ENCODE measurements around the gene POLR2J. TPM values are rescaled to one million over a fixed set of nuclear protein-coding genes. Genes with fewer than 3 reads are reported as not detected.
A peak's percentile ranks its signal among the peaks of the same experiment; 100 is the strongest.

Gene POLR2J
- total RNA-seq, 1 donor from 2014 or later = 28.4 TPM

DNA sequence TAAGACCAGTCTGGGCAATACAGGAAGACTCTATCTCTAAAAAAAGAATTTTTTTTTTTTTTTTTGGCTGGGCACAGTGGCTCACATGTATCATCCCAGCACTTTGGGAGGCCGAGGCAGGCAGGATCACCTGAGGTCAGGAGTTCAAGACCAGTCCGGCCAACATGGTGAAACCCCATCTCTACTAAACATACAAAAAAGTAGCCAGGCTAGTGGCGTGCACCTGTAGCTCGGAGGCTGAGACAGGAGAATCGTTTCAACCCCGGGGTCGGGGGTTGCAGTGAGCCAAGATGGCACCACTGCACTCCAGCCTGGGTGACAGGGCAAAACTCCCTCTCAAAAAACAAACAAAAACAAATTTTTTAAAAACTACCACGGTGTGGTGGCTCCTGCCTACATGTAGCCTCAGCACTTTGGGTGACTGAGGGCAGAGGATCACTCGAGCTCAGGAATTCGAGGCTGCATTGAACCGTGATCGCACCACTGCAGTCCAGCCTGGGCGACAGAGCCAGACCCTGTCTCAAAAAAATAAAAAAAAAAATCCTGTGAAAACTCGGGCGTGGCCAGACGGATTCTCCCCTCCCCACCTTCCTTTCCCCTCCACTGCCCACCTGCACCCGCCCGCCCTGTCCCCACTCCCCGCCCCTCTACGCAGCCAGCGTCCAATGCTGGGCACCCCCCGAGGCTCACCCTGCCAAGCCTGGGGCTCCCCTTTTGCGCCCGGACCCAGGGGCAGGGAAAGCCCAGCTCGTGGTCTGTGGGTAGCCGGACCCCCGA, 46.1 kb downstream of the POLR2J start:
- Mint-ChIP-seq H3K27me3 (ENCODE audit: unreplicated experiment) (peaks cover 13% of the 10 kb centered on the region), H3K36me3 (ENCODE audit: unreplicated experiment) (no peaks in the 10 kb centered on the region), H3K4me1 (ENCODE audit: low read depth, unreplicated experiment) (peaks cover 17% of the 10 kb centered on the region), H3K4me3 (ENCODE audit: unreplicated experiment) (peak overlapping the region; percentile 64), H3K27ac (ENCODE audit: unreplicated experiment) (no peak overlapping the region), H3K9me3 (ENCODE audit: unreplicated experiment) (peaks cover 7% of the 10 kb centered on the region)
- no peak for DNase-seq
- TF ChIP-seq, protein P1, sequence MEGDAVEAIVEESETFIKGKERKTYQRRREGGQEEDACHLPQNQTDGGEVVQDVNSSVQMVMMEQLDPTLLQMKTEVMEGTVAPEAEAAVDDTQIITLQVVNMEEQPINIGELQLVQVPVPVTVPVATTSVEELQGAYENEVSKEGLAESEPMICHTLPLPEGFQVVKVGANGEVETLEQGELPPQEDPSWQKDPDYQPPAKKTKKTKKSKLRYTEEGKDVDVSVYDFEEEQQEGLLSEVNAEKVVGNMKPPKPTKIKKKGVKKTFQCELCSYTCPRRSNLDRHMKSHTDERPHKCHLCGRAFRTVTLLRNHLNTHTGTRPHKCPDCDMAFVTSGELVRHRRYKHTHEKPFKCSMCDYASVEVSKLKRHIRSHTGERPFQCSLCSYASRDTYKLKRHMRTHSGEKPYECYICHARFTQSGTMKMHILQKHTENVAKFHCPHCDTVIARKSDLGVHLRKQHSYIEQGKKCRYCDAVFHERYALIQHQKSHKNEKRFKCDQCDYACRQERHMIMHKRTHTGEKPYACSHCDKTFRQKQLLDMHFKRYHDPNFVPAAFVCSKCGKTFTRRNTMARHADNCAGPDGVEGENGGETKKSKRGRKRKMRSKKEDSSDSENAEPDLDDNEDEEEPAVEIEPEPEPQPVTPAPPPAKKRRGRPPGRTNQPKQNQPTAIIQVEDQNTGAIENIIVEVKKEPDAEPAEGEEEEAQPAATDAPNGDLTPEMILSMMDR (IDR thresholded peaks at IDR 0.05; ENCODE audit: partially characterized antibody, unreplicated experiment) = no peak

DNA sequence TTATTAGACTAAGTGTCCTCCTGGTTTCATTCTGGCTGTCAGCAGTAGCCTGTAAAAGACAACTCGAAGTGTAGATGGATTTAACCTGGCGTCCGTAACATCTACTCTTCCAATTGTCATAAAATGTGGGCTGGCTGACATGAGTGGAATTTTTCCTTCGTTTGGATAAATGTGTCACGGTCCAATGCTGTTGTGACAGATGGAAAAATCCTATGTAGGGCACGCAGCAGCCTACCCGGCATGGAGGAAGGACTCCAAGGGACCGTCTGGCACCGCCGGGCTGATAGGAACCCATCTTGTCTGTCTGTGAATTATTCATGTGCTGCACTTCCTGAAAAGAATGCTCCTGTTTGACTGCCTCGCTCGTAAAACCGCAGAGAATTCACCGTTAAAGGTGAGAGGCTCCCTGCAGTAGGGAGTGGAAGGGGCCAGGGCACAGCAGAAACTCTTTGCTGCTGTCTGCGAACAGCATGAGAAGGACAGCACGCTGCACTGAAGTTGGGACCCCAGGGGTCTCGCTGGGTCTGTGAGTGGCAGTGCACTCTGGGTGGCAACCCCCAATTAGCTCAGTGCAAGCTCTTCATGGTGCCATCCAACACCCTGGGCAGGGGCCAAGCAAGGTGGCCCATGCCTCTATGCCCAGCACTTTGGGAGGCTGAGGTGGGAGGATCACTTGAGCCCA, 47.0 kb downstream of the POLR2J start:
- Mint-ChIP-seq H3K27ac (ENCODE audit: unreplicated experiment) (peak overlapping the region; percentile 52), H3K4me1 (ENCODE audit: low read depth, unreplicated experiment) (peaks cover 17% of the 10 kb centered on the region), H3K27me3 (ENCODE audit: unreplicated experiment) (peaks cover 13% of the 10 kb centered on the region), H3K9me3 (ENCODE audit: unreplicated experiment) (peaks cover 7% of the 10 kb centered on the region), H3K36me3 (ENCODE audit: unreplicated experiment) (no peaks in the 10 kb centered on the region), H3K4me3 (ENCODE audit: unreplicated experiment) (peak overlapping the region; percentile 23)
- peak; percentile 63 for DNase-seq
- TF ChIP-seq, protein P1 (IDR thresholded peaks at IDR 0.05; ENCODE audit: partially characterized antibody, unreplicated experiment) = no peak

DNA sequence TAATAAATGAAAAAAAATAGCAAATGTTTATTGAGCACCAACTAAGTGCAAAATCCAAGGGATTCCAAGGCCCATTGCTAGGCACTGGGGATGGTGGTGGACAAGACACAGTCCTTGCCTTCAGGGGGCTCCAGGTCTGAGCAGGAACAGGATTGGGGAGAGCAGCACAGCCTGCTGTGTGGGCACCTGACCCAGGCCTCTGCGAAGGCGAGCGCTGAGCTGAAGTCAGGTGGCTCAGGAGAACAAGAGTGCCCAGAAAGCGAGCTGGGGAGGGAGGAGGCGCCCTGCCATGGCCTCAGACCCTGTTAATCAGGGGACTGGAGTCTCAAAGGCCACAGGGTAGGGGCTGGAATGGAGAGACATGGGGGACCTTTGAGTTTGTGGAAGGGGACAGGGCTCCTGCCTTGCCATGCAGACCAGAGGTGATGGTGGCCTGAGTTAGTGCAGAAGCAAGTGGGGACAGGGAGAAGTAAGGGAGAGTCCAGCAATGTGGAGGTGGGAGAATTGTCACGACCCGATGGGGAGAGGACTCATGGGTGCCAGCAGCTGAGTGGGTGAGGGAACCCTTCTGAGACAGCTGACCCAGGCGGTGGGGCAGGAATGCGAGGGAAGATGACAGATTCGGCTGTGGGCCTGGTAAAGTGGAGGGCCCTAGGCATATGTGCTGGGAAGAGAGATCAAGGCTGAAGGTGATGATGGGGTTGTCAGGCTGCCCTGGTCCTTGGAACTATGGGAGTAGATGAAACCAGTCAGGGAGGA, 49.4 kb downstream of the POLR2J start:
- TF ChIP-seq, protein P1 (IDR thresholded peaks at IDR 0.05; ENCODE audit: partially characterized antibody, unreplicated experiment) = no peak
- no peak for DNase-seq
- Mint-ChIP-seq H3K4me3 (ENCODE audit: unreplicated experiment) (no peak overlapping the region), H3K4me1 (ENCODE audit: low read depth, unreplicated experiment) (peaks cover 28% of the 10 kb centered on the region), H3K9me3 (ENCODE audit: unreplicated experiment) (peaks cover 21% of the 10 kb centered on the region), H3K36me3 (ENCODE audit: unreplicated experiment) (no peaks in the 10 kb centered on the region), H3K27ac (ENCODE audit: unreplicated experiment) (peak overlapping the region; percentile 23), H3K27me3 (ENCODE audit: unreplicated experiment) (peaks cover 18% of the 10 kb centered on the region)

DNA sequence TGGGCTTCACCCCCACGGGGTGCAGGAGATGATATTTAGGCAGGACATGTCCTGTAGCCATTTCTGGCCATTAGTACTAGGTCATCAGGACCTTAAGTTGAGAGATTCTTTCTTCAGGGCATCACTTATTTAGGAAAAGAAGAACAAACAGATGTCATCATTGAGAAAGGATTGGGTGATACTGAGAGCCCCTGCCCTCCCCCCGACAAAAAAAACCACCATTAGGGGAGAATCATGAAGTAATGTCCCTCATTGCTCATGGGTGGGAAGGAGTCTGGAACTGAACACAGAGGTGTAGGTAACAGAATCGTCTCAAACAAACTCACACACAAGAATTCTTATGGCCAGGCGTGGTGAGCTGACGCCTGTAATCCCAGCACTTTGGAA, 51.7 kb downstream of the POLR2J start:
- DNase-seq = no peak
- no peak overlapping the region for H3K27ac Mint-ChIP-seq (ENCODE audit: unreplicated experiment)
- no peaks in the 10 kb centered on the region for H3K36me3 Mint-ChIP-seq (ENCODE audit: unreplicated experiment)

More for the DNA sequence above, 51.7 kb downstream of the POLR2J start:
- TF ChIP-seq, protein P1 (IDR thresholded peaks at IDR 0.05; ENCODE audit: partially characterized antibody, unreplicated experiment) = no peak
- peak overlapping the region; percentile 55 for H3K4me3 Mint-ChIP-seq (ENCODE audit: unreplicated experiment)
- peaks cover 29% of the 10 kb centered on the region for H3K9me3 Mint-ChIP-seq (ENCODE audit: unreplicated experiment)
- H3K27me3 Mint-ChIP-seq (ENCODE audit: unreplicated experiment) = peaks cover 18% of the 10 kb centered on the region
- peaks cover 33% of the 10 kb centered on the region for H3K4me1 Mint-ChIP-seq (ENCODE audit: low read depth, unreplicated experiment)
